ENCODE results near the gene NLRC5.

DNA sequence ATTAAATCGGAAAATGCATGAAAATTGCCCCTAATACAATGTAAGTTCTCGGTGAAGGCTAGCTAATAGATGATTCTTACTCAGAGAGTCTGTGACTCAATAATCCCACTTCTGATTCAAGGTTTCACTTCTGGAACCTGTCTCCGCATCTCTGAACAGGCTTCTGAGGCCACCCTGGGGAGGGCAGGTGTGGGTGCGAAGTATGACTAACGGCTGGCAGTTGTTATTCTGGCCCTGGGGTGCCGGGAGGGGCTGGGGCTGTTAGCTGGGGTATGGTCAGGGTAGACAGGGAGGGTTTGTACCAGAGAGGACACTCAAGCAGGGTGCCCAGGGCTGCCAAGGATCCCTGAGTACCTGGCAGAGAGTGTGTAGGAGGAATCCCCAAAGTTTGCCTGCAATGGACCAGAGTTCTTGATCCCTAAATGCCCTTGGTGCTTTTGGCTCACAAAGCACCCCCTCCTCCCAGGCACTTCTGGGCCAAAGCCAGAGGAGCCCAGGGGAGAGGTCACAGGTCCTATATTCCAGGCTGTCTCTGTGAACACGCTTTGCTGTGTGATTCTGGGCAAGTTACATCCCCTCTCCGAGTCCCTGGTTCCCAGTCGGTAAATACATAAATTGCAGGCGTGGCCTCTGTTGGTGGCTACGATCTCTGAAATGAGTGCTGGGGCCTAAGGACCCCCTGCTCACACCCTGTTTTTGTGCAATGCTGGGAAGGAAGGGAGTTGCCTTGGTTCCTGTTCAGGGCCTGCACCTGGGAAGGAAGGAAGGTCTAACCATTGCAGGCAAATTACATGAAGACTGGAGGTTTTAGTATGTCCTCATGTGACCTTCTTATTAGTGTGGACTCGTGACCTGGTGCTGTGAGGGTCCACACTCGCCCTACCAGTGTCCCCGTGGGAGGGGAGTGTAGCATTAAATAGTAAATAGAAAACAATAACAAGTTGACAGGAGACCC is 53.1 kb downstream of the NLRC5 start:
- TF ChIP-seq EZH2phosphoT487 (IDR thresholded peaks at IDR 0.05; ENCODE audit: borderline replicate concordance, low read length) (no peak), CTCF (conservative IDR thresholded peaks at IDR 0.05; ENCODE audit: low read depth, low read length) (no peak)
